Sigmoid colon (tissue), 7 donors: ENCODE results near the gene MTUS2. TPM values are rescaled to one million over a fixed set of nuclear protein-coding genes. Genes with fewer than 3 reads are reported as not detected.

Experiments used
- DNase-seq: peaks from one replicate; pipeline ENCODE4 v3.0.0-alpha.2; 2019
- H3K27ac ChIP-seq, 4 donors: fragments of 200-600 bp; sonication (generic); one replicate each; pipeline ENCODE4 v1.5.1; 2016 to 2019; ENCODE audit warnings: mild to moderate bottlenecking in 1 of 4
- H3K27me3 ChIP-seq, 3 donors: fragments of 200-600 bp; sonication (generic); one replicate each; pipeline ENCODE4 v1.5.1; 2019; ENCODE audit warnings: mild to moderate bottlenecking in 1 of 3
- H3K36me3 ChIP-seq, 4 donors: fragments of 200-600 bp; sonication (generic); one replicate each; pipeline ENCODE4 v1.5.1; 2016 to 2019
- H3K4me1 ChIP-seq, 4 donors: fragments of 200-600 bp; sonication (generic); one replicate each; pipeline ENCODE4 v1.5.1; 2017 to 2019
- H3K4me3 ChIP-seq, 4 donors: fragments of 200-600 bp; sonication (generic); one replicate each; pipeline ENCODE4 v1.5.1; 2017 to 2019; ENCODE audit warnings: mild to moderate bottlenecking in 2 of 4, moderate library complexity in 1 of 4
- H3K9me3 ChIP-seq, 4 donors: fragments of 200-600 bp in 3 of 4; sonication (generic) in 3 of 4; one replicate each; pipeline versions ENCODE4 v1.5.1 to v1.6.1; 2013 to 2019
- CTCF ChIP-seq, 4 experiments: fragments of 450-650 bp in 3 of 4; fragments of 200-600 bp in 1 of 4; IDR thresholded peaks; one replicate each; pipeline ENCODE4 v1.5.1; 2016 to 2019; ENCODE audit warnings: antibody characterized with exemption in 4 of 4, mild to moderate bottlenecking in 3 of 4, moderate library complexity in 2 of 4
- EP300 ChIP-seq, 4 donors: sonication (generic); formaldehyde crosslinking; IDR thresholded peaks; one replicate each; pipeline ENCODE4 v1.6.1; 2017; ENCODE audit warnings: antibody characterized with exemption in 4 of 4
- POLR2A ChIP-seq, 2 donors: fragments of 450-650 bp; IDR thresholded peaks; one replicate each; pipeline ENCODE4 v1.6.1; 2016; ENCODE audit warnings: antibody characterized with exemption in 2 of 2, mild to moderate bottlenecking in 2 of 2, moderate library complexity in 2 of 2
- POLR2AphosphoS5 ChIP-seq, 4 donors: sonication (generic); formaldehyde crosslinking; IDR thresholded peaks; one replicate each; pipeline ENCODE4 v1.6.1; 2017; ENCODE audit warnings: antibody characterized with exemption in 4 of 4
- WGBS, 2 donors: extraction: QIAGEN DNeasy Blood & Tissue Kit; methylation state at CpG; one replicate each; pipeline ENCODE4 v1.1.7; 2013; 5-methylcytosine and 5-hydroxymethylcytosine counted together
- intact Hi-C: fragments of 100-400 bp; cut with DNase I; formaldehyde crosslinking; loops from one replicate; pipeline ENCODE4 v1.15.1; 2023
- polyA plus RNA-seq, 3 donors: library from polyadenylated mRNA; stranded (reverse); fragments of 200-250 nt; gene quantifications; one replicate each; pipeline ENCODE4 v1.2.3, GENCODE V29; 2013
- total RNA-seq, 4 donors: library from RNA; depleted of rRNA; stranded (reverse); fragments of >200 nt; gene quantifications; one replicate each; pipeline ENCODE4 v1.1.0, GENCODE V29; 2016
- donor health status: healthy with polysubstance abuse.
- donor health status: Bipolar disorder and iron deficiency.
- donor health status: healthy.

MTUS2 gene
- total and polyA plus RNA-seq, 7 donors = 0.23 to 2.2 (median 0.85) TPM; not detected in 1

GRCh38 chr13:29446016-29446415 is 625.9 kb downstream of the MTUS2 start:
- Histone ChIP-seq H3K27ac (no peak overlapping the region), H3K27me3 (no peaks in the 10 kb centered on the region), H3K4me1 (no peaks in the 10 kb centered on the region), H3K36me3 (no peaks in the 10 kb centered on the region), H3K4me3 (no peak overlapping the region), H3K9me3 (no peaks in the 10 kb centered on the region)
- TF ChIP-seq POLR2AphosphoS5 (IDR thresholded peaks at IDR 0.05) (no peak), CTCF (IDR thresholded peaks at IDR 0.05) (no peak)
- no peak for DNase-seq
- 60 to 92% methylated on average over 3 of the region's 3 CpGs for WGBS, 2 donors
- intact Hi-C loops = no loop called here

DNA sequence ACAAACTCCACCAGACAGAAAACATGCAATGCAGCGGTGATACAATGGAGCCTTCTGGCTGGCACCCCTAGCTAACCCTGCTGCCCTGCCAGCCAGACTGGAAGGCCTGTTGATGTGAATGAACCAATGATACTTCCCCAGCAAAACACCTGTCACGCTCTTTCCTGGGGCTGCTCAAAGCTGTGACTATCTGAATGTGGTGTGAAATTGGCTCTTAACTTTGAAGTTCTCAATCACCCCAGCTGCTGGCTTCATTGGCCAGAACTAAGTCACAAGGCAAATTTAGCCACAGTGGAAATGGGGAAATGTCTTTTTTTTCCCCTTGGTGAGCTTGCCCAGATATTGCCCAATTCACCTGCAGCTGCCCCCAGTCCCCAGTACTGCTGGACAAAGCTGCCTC is 628.0 kb downstream of the MTUS2 start:
- TF ChIP-seq EP300 (IDR thresholded peaks at IDR 0.05) (no peak), POLR2AphosphoS5 (IDR thresholded peaks at IDR 0.05) (no peak), CTCF (IDR thresholded peaks at IDR 0.05) (no peak), POLR2A (IDR thresholded peaks at IDR 0.05) (no peak)
- Histone ChIP-seq H3K4me3 (no peak overlapping the region), H3K9me3 (no peaks in the 10 kb centered on the region), H3K27me3 (no peaks in the 10 kb centered on the region), H3K27ac (no peak overlapping the region), H3K36me3 (no peaks in the 10 kb centered on the region), H3K4me1 (peaks cover 0 to 6% (median 3%) of the 10 kb centered on the region in 4 donors)
- DNase-seq = no peak
- intact Hi-C loops = no loop called here
- 75 to 90% methylated on average over 2 of the region's 2 CpGs for whole genome bisulfite sequencing, 2 donors

GRCh38 chr13:29449726-29450125 is 629.6 kb downstream of the MTUS2 start:
- Histone ChIP-seq H3K27me3 (no peaks in the 10 kb centered on the region), H3K36me3 (no peaks in the 10 kb centered on the region), H3K27ac (no peak overlapping the region), H3K4me1 (peaks cover 0 to 12% (median 9%) of the 10 kb centered on the region in 4 donors), H3K4me3 (no peak overlapping the region), H3K9me3 (no peaks in the 10 kb centered on the region)
- TF ChIP-seq EP300 (IDR thresholded peaks at IDR 0.05) = no peak
- TF ChIP-seq POLR2A (IDR thresholded peaks at IDR 0.05) = no peak
- TF ChIP-seq CTCF (IDR thresholded peaks at IDR 0.05) = no peak
- no peak for TF ChIP-seq POLR2AphosphoS5 (IDR thresholded peaks at IDR 0.05)
- no peak for DNase-seq
- intact Hi-C loops = no loop called here
- WGBS, 2 donors = 85 to 93% methylated on average over 7 of the region's 7 CpGs

DNA sequence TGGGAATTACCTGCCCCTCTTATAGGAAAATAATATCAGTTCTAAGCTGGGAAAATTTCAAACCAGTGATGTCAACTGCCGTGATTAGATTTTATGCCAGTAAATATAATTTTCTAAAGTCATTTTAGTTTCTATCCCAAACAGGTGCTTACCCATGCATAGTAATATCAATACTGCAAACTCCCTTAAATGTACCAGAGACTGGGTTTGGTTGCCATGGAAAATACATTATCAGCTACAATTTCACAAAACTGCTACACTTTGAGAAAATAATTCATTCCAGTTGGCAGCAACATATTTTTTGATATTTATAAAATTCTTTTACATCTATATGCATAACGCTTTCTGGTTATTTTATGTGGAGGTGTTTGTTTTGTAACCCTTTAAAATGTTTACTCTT is 631.8 kb downstream of the MTUS2 start:
- intact Hi-C loops = no loop called here
- H3K36me3 ChIP-seq = no peaks in the 10 kb centered on the region
- WGBS, 2 donors = 74 to 85% methylated on average over 2 of the region's 2 CpGs
- no peak overlapping the region for H3K4me3 ChIP-seq
- H3K27ac ChIP-seq = no peak overlapping the region
- DNase-seq = no peak
- H3K9me3 ChIP-seq = no peaks in the 10 kb centered on the region
- H3K4me1 ChIP-seq = peaks cover 0 to 17% (median 10%) of the 10 kb centered on the region in 4 donors
- no peaks in the 10 kb centered on the region for H3K27me3 ChIP-seq
- TF ChIP-seq POLR2A (IDR thresholded peaks at IDR 0.05) (no peak), POLR2AphosphoS5 (IDR thresholded peaks at IDR 0.05) (no peak), EP300 (IDR thresholded peaks at IDR 0.05) (no peak)

DNA sequence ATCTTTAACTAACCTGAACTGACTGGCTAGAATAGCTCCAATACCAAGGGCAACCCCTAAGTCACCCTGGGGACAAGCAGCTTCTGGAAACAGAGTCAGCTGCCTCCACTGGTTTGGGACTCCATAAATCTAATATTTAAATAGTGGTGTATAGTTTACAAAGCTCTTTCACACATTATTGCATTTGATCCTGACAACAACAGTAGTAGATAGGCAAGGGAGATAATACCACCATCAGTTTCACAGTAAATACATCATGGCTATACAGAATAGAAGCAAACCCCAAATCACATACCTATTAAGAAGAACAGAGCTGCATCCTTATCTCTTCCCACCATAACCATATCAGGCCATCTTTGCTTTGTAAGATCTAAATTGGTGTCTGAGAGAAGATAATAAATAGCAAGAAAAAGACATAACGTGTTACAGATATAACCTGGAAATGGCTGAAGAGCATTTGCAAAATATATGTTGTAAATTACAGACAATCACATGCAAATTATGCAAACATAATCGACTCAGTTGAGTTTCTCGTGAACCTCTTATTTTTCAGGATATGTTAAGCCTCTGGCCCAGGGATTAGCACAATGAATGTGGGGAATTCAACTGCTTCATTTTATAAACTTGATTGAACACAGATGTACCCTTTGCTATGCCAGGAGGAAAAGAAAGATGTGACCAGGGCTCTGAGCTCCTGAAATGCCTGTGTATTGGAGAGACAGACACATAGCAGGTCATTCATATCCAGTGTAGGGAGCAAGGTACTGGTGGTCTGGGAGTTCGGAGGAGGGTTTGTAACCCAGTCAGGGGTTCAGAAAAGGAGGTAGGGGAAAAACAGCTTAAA is 632.9 kb downstream of the MTUS2 start:
- WGBS, 2 donors = 60 to 80% methylated on average over 4 of the region's 4 CpGs
- no peak for DNase-seq
- H3K4me1 ChIP-seq = peaks cover 0 to 27% (median 10%) of the 10 kb centered on the region in 4 donors
- TF ChIP-seq POLR2A (IDR thresholded peaks at IDR 0.05) (no peak), POLR2AphosphoS5 (IDR thresholded peaks at IDR 0.05) (peak in 2 of 4 donors; percentile 41 to 54), CTCF (IDR thresholded peaks at IDR 0.05) (no peak), EP300 (IDR thresholded peaks at IDR 0.05) (no peak)
- no peak overlapping the region for H3K27ac ChIP-seq
- H3K9me3 ChIP-seq = no peaks in the 10 kb centered on the region
- no peaks in the 10 kb centered on the region for H3K36me3 ChIP-seq
- H3K27me3 ChIP-seq = no peaks in the 10 kb centered on the region
- no peak overlapping the region for H3K4me3 ChIP-seq
- intact Hi-C loops = no loop called here
